Measurements from ENCODE around the gene PGM1. TPM values are rescaled to one million over a fixed set of nuclear protein-coding genes. Genes with fewer than 3 reads are reported as not detected.

Gene PGM1
- total RNA-seq, 2 experiments from 2014 or later, result 43.2 to 56.9 TPM

DNA sequence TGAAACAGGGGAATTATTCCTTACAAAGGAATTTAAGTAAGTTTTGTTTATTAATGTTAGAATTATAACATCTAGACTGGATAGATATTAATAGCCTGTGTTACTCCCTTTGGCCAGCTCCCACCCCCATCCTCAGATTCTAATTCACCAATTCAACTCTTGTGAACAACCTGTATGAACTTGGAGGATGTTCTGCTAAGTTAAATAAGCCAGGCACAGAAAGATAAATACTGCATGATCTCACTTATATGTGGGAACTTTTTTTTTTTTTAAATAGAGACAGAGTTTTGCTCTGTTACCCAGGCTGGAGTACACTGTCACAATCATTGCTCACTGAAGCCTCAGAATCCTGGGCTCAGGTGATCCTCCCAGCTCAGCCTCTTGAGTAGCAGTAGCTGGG is 37.7 kb upstream of the PGM1 start:
- intact Hi-C loops (cut with micrococcal nuclease; ENCODE audit: unreplicated experiment), result no loop called here
- H2AFZ ChIP-seq (ENCODE audit: low read length), result no peak overlapping the region
- H3K4me1 ChIP-seq (ENCODE audit: insufficient read depth, low read length, poor library complexity, severe bottlenecking), result no peaks in the 10 kb centered on the region
- H3K9me3 ChIP-seq (ENCODE audit: low read length), result no peaks in the 10 kb centered on the region
- H3K4me2 ChIP-seq (ENCODE audit: low read length), result no peak overlapping the region
- POLR2A ChIA-PET, result interaction anchor here (0.6 to 1.2 kb wide), 4 partner anchors 13 to 252 kb away, joined by 3 to 6 read pairs (median 4); no protein-coding TSS in a partner anchor
- no TSS peak for BruUV-seq (replicated peaks)
- no peak for DNase-seq (ENCODE audit: low spot score)
- CTCF ChIA-PET (ENCODE audit: unreplicated experiment), result interaction anchor here (1.0 kb wide), 1 partner anchor 8 kb away, joined by 3 read pairs; no protein-coding TSS in a partner anchor
- TF ChIP-seq EZH2phosphoT487 (IDR thresholded peaks at IDR 0.05; ENCODE audit: borderline replicate concordance, low read depth, low read length), result no peak
- TF ChIP-seq, protein P1, sequence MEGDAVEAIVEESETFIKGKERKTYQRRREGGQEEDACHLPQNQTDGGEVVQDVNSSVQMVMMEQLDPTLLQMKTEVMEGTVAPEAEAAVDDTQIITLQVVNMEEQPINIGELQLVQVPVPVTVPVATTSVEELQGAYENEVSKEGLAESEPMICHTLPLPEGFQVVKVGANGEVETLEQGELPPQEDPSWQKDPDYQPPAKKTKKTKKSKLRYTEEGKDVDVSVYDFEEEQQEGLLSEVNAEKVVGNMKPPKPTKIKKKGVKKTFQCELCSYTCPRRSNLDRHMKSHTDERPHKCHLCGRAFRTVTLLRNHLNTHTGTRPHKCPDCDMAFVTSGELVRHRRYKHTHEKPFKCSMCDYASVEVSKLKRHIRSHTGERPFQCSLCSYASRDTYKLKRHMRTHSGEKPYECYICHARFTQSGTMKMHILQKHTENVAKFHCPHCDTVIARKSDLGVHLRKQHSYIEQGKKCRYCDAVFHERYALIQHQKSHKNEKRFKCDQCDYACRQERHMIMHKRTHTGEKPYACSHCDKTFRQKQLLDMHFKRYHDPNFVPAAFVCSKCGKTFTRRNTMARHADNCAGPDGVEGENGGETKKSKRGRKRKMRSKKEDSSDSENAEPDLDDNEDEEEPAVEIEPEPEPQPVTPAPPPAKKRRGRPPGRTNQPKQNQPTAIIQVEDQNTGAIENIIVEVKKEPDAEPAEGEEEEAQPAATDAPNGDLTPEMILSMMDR (conservative IDR thresholded peaks at IDR 0.05; ENCODE audit: low read length), result no peak
- H4K20me1 ChIP-seq (ENCODE audit: insufficient read depth, low read length), result no peaks in the 10 kb centered on the region
- H3K79me2 ChIP-seq (ENCODE audit: insufficient read depth, low read depth, low read length), result no peaks in the 10 kb centered on the region
- H3K27ac ChIP-seq (ENCODE audit: low read depth, low read length, poor library complexity, severe bottlenecking), result no peak overlapping the region
- H3K9me2 ChIP-seq (ENCODE audit: insufficient read depth, low read length), result no peaks in the 10 kb centered on the region
- H3K4me3 ChIP-seq (ENCODE audit: low read depth, low read length, poor library complexity, severe bottlenecking), result no peak overlapping the region
- 0 out of 2 replicates have a peak, but pooled peaks cover 5% of the 10 kb centered on the region for H3K36me3 ChIP-seq (ENCODE audit: insufficient read depth, low read length)

- peak; percentile 54 for DNase-seq (ENCODE audit: low spot score)
- no peaks in the 10 kb centered on the region for H3K9me2 ChIP-seq (ENCODE audit: insufficient read depth, low read length)
- intact Hi-C loops (cut with micrococcal nuclease; ENCODE audit: unreplicated experiment), result no loop called here
- no peak overlapping the region for H3K27ac ChIP-seq (ENCODE audit: low read depth, low read length, poor library complexity, severe bottlenecking)
- BruUV-seq (replicated peaks), result no TSS peak
- no peak overlapping the region for H3K4me3 ChIP-seq (ENCODE audit: low read depth, low read length, poor library complexity, severe bottlenecking)
- no peaks in the 10 kb centered on the region for H3K9me3 ChIP-seq (ENCODE audit: low read length)
- H3K79me2 ChIP-seq (ENCODE audit: insufficient read depth, low read depth, low read length), result no peaks in the 10 kb centered on the region
- no peaks in the 10 kb centered on the region for H4K20me1 ChIP-seq (ENCODE audit: insufficient read depth, low read length)
- H3K4me2 ChIP-seq (ENCODE audit: low read length), result no peak overlapping the region
- no peak for TF ChIP-seq EZH2phosphoT487 (IDR thresholded peaks at IDR 0.05; ENCODE audit: borderline replicate concordance, low read depth, low read length)
- TF ChIP-seq, protein P1 (conservative IDR thresholded peaks at IDR 0.05; ENCODE audit: low read length), result peak; percentile 86
- peak overlapping the region; percentile 14; the same call in 1 of the 2 replicates for H2AFZ ChIP-seq (ENCODE audit: low read length)
- ChIA-PET CTCF (ENCODE audit: unreplicated experiment) (interaction anchor here (0.7 kb wide), 1 partner anchor 302 kb away, joined by 4 read pairs; no protein-coding TSS in a partner anchor), POLR2A (interaction anchor here (0.6 to 1.8 kb wide), 2 partner anchors 30 to 35 kb away, joined by 3 to 12 read pairs; partner anchors contain the start of gene PGM1)
- H3K36me3 ChIP-seq (ENCODE audit: insufficient read depth, low read length), result 0 out of 2 replicates have a peak, but pooled peaks cover 5% of the 10 kb centered on the region
- no peaks in the 10 kb centered on the region for H3K4me1 ChIP-seq (ENCODE audit: insufficient read depth, low read length, poor library complexity, severe bottlenecking)
Observed at GRCh38 chr1:63557365-63557987, 35.7 kb upstream of the PGM1 start.

DNA sequence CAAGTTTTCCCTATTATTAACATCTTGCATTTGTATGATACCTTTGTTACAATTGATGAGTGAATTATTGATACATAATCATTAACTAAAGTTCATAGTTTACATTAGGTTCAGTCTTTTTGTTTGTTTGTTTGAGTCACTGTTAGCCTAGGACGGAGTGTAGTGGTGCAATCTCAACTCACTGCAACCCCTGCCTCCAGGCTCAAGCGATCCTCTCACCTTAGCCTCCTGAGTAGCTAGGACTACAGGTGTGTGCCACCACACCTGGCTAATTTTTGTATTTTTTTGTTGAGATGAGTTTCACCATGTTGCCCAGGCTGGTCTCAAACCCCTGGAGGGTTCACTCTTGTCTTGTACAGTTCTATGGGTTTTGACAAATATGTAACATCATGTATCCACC is 33.9 kb upstream of the PGM1 start:
- POLR2A ChIA-PET, result interaction anchor here (1.8 kb wide), 1 partner anchor 32 kb away, joined by 12 read pairs; no protein-coding TSS in a partner anchor
- intact Hi-C loops (cut with micrococcal nuclease; ENCODE audit: unreplicated experiment), result no loop called here
- H3K36me3 ChIP-seq (ENCODE audit: insufficient read depth, low read length), result peaks cover 8% of the 10 kb centered on the region; the same call in 1 of the 2 replicates
- no peaks in the 10 kb centered on the region for H3K9me2 ChIP-seq (ENCODE audit: insufficient read depth, low read length)
- no peak overlapping the region for H2AFZ ChIP-seq (ENCODE audit: low read length)
- H3K27ac ChIP-seq (ENCODE audit: low read depth, low read length, poor library complexity, severe bottlenecking), result no peak overlapping the region
- no peaks in the 10 kb centered on the region for H3K9me3 ChIP-seq (ENCODE audit: low read length)
- CTCF ChIA-PET (ENCODE audit: unreplicated experiment), result no interaction called here
- H3K4me1 ChIP-seq (ENCODE audit: insufficient read depth, low read length, poor library complexity, severe bottlenecking), result no peaks in the 10 kb centered on the region
- no peak for DNase-seq (ENCODE audit: low spot score)
- TF ChIP-seq, protein P1 (conservative IDR thresholded peaks at IDR 0.05; ENCODE audit: low read length), result no peak
- no peak for TF ChIP-seq EZH2phosphoT487 (IDR thresholded peaks at IDR 0.05; ENCODE audit: borderline replicate concordance, low read depth, low read length)
- BruUV-seq (replicated peaks), result no TSS peak
- H3K4me2 ChIP-seq (ENCODE audit: low read length), result no peak overlapping the region
- no peaks in the 10 kb centered on the region for H3K79me2 ChIP-seq (ENCODE audit: insufficient read depth, low read depth, low read length)
- H3K4me3 ChIP-seq (ENCODE audit: low read depth, low read length, poor library complexity, severe bottlenecking), result no peak overlapping the region
- no peaks in the 10 kb centered on the region for H4K20me1 ChIP-seq (ENCODE audit: insufficient read depth, low read length)
